Tibial nerve (tissue), 3 donors: Measurements from ENCODE around the gene ACTR5.

Experiments
- POLR2A ChIP-seq, 2 donors: fragments of 450-650 bp; IDR thresholded peaks; one replicate each; pipeline ENCODE4 v1.6.1; 2017; ENCODE audit warnings: antibody characterized with exemption in 2 of 2, mild to moderate bottlenecking in 2 of 2, moderate library complexity in 2 of 2
- TF ChIP-seq, protein P1 (sequence below), 5 experiments: fragments of 200-600 bp in 3 of 5; fragments of 450-650 bp in 2 of 5; sonication (generic) in 3 of 5; IDR thresholded peaks; one replicate each; pipeline ENCODE4 v1.5.1; 2016 to 2019; ENCODE audit warnings: antibody characterized with exemption in 5 of 5, mild to moderate bottlenecking in 3 of 5, moderate library complexity in 2 of 5

DNA sequence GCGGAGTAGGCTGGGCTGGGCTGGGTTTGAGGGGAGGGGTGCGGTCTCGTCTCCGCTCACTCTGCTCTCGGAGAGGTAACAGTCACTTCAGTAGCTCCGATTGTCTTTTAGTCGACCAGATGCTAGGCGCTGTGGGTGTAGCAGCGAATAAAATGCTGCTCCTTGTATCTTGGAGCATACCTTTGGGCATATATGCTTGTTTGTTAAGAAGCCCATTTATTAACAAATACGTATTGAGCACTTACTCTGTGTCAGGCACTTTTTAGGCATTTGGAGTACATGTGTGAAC, 545 bp downstream of the ACTR5 start:
- TF ChIP-seq, protein P1, sequence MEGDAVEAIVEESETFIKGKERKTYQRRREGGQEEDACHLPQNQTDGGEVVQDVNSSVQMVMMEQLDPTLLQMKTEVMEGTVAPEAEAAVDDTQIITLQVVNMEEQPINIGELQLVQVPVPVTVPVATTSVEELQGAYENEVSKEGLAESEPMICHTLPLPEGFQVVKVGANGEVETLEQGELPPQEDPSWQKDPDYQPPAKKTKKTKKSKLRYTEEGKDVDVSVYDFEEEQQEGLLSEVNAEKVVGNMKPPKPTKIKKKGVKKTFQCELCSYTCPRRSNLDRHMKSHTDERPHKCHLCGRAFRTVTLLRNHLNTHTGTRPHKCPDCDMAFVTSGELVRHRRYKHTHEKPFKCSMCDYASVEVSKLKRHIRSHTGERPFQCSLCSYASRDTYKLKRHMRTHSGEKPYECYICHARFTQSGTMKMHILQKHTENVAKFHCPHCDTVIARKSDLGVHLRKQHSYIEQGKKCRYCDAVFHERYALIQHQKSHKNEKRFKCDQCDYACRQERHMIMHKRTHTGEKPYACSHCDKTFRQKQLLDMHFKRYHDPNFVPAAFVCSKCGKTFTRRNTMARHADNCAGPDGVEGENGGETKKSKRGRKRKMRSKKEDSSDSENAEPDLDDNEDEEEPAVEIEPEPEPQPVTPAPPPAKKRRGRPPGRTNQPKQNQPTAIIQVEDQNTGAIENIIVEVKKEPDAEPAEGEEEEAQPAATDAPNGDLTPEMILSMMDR (IDR thresholded peaks at IDR 0.05) = no peak
- no peak for TF ChIP-seq POLR2A (IDR thresholded peaks at IDR 0.05)
